GM18909 (cell line): ENCODE measurements around the gene USB1.
A peak's percentile ranks its signal among the peaks of the same experiment; 100 is the strongest.
"Not testable (repeated sequence)": the region's sequence is repeated elsewhere in the genome, so short reads cannot be mapped to it uniquely, and the experiment has no call there.

Experiments
- ATAC-seq: cut with Tn5 transposase; IDR thresholded peaks from one replicate; pipeline ENCODE4 v1.9.1; 2021; ENCODE audit warnings: mild to moderate bottlenecking; ENCODE audit not compliant: unreplicated experiment, poor library complexity

The USB1 gene

DNA sequence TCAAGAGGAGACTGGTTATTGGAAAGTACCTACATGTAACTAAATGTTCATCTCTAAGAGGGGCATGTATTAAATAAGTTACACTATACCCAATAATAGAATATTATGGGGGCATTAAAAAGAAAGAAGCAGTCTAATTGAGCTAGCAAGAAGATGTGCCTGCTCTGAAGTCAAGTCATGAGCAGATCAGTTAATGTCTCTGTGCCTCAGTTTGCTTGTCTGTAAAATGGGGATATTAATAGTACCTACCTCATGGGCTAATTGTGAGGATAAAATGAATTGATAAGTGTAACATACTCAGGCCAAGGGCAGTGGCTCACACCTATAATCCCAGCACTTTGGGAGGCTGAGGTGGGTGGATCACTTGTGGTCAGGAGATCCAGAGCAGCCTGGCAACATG lies 33.3 kb upstream of the USB1 start:
- no peak for ATAC-seq

GRCh38 chr16:57969451-57970123 lies 31.6 kb upstream of the USB1 start:
- ATAC-seq = no peak

DNA sequence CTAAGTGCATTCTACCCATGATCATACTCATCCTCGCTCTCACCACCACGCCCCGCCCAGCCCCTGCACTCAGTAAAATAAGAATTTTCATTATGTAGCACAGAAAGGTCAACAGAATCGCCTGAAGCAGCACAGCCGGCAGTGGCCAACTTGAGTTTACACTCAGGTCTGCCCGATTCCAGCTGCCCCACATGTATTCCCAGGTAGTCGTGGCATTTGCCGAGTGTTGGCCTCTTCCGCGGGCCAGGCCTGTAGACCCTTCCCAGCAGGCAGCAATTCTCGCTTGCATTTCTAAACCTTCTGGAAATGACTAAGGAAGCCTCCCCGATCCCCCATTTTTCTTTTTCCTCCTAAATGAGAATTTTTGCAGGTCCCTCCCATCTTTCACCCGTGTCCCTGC lies 30.9 kb upstream of the USB1 start:
- ATAC-seq = no peak

DNA sequence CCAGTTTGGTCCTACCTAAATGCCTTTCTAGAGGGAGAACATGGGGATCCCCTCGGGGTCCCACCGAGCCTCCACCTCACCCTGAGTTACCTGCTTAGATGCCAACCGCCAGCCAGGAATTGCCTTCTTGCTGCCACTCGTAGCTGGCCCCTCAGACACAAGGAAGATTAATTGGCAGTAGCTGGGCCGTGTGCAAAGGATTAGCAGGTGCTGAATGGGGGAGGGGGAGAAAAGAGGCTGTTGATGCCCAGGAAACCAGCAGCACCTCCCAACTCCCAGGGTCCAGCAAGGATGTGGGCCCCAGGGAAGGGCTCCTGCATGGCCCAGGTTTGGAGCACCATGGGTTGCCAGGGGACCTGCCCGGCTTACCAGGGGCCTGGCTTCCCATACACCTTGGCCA lies 30.2 kb upstream of the USB1 start, which contains the start of gene CNGB1:
TSS of gene CNGB1 (minus strand) at position 159 of the 400 bp plus-strand sequence. CDS start 3,842 bp downstream, outside the sequence.
- no peak for ATAC-seq

DNA sequence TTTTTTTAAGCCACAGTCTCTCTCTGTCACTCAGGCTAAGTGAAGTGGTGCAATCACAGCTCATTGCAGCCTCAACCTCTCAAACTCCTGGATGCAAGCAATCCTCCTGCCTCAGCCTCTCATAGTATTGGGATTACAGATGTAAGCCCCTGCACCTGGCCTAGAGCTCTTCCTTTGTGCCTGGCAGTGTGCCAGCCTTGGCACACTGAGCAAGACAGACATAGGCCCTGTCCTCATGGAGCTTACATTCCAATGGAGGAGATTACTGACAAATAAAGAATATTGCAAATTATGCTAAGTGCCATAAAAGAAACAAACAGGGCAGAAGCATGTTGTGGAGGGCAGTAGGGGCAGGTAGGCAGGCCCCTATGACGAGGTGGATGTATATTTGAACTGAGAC lies 29.4 kb upstream of the USB1 start:
- no peak for ATAC-seq

DNA sequence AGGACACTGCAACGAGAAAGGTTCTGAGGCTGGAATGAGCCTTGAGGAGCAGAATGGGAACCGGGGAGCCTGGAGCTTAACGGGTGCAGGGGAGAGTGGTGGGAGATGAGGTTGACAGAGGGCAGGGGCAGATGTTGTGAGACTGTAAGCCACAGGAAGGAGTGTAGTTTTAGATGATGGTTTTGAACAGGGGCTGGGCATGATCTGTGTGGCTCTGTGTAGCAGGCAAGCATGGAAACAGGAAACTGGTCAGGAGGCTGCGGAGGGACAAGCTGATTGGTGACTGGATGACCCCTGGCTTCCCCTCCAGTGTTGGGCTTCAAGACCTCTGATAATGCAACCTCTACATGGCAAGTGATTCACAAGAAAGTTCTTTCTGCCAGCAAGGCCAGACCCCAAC lies 28.9 kb upstream of the USB1 start:
- ATAC-seq = no peak

GRCh38 chr16:57976331-57976796 lies 24.8 kb upstream of the USB1 start:
- ATAC-seq = no peak

- ATAC-seq = no peak
Observed at GRCh38 chr16:57977418-57978069, 23.7 kb upstream of the USB1 start.

GRCh38 chr16:57978070-57978465 lies 23.1 kb upstream of the USB1 start:
- not testable (repeated sequence) for ATAC-seq

DNA sequence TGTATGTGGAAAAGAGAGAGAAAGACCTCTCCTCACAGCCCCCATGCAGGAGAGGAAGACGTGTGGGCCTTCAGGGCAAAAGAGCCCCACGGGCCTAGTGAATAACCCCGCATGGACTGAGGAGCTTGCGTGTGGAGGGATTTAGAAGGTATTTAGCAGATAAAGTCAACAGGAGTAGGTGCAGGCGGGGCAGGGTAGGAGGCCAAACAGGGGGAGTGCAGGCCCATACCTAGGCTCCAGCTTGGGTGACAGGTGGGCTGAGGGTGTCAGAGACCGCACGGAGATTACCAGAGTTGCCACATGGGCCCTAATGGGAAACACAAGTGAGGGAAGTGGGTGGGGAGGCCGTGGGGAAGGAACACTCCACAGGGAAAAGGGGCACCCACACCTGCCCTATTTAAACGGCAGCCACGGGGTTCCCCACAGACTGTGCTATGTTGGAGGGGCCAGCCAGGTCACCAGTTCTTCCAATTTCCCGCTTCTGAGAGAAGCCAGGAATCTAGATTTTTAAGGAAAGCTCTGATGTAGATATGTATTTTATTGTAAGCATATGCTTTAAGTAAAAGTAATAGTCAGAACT lies 22.1 kb upstream of the USB1 start:
- no peak for ATAC-seq

- no peak for ATAC-seq
Observed at GRCh38 chr16:57981636-57982035, 19.6 kb upstream of the USB1 start.

DNA sequence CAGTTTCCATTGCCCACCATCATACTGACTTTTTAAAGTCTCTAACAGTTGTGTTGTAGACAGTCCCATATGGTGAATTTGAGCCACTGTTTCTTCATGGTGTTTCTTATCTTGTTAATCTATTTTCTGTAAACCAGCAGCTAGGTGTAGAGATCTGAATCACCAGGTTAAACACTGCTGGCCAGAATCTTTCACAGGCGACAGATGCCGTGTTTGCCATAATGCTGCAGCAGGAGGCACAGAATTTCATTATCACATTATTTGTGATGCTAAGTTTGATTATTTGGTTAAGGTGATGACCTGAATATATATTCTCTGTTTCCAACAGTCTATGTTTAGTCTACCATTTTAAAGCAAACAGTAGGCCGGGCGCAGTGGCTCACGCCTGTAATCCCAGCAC lies 18.8 kb upstream of the USB1 start:
- ATAC-seq = no peak

DNA sequence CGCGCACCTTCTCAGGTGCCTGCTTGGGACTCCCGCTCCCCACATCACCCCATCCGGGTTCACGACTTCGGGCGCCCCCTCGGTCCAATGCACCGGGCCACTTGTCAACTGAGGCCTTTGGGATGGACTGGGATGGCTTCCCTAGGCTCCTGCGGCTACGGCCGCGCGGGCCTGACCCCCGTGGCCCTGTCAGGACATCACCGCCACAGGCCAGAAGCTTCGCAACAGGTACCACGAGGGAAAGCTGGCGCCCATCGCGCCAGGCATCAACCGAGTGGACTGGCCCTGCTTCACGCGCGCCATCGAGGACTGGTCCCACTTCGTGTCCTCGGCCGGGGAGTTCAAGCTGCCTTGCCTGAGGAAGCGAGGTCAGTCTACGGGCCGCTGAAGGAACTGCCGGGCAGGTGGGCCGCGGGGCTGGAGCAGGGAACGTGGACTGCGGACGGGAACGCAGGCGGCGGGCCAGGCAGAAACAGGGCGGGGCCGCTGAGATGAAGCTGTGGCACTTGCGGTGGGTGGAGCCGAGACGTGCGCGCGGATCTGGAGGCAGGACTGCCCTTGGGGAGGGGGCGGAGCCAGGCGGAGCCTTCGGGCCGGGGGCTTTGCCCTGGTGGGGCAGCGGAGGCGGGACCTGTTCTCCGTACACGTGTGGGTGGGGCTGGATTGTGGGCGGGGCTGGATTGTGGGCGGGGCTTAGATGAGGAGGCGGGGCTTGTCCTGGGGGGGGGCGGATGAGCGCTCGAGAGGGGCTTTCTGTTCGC lies 16.6 kb upstream of the USB1 start:
- ATAC-seq = peak; percentile 83

- ATAC-seq = peak; percentile 19
Observed at GRCh38 chr16:57985204-57986181, 15.7 kb upstream of the USB1 start.

- no peak for ATAC-seq
Observed at GRCh38 chr16:57986196-57986595, 15.0 kb upstream of the USB1 start.

GRCh38 chr16:57987441-57988177 lies 13.6 kb upstream of the USB1 start:
- ATAC-seq = no peak

DNA sequence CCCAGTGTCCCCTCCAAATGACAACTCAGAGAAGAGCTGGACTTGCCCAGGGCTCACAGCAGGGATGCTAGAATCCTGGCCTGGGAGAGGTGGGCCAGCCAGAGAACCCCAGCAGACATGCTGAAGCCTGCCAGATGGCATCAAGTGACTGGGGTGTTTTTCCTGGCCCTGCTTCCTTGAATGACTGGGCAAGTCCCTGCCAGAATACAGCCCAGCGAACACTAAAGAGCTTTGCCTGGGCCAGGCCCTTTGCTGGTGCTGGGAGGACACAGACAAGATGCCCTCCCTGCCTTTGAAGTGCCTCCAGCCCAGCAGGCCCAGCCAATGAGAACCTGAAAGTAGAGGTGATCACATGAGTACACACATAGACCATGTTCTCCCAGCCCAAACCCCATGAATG lies 12.3 kb upstream of the USB1 start:
- ATAC-seq = no peak

DNA sequence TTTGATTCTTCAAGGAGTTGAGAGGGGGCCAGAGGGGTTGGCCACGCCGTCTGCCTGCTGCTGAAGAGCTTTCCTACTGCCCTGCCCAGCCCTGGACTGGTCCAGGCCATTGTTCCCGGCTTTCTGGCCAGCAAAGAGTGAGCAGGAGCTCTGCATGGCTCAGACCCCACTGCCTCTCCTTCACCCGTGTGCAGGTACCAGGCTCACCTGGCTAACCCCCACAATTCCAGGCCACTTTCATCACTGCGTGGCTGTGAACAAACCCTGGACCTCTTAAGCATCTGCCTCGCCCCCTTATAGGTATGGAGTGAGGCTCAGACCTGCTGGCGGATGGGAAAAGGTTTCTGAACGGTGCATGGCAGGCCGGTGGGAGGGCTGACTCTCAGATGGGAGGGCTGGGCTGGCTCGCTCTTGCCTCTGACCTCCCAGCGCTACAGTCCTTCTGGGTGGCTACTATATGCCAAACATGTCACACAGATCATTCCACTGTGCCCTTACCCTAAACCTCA lies 9.6 kb upstream of the USB1 start:
- no peak for ATAC-seq

GRCh38 chr16:57992084-57992483 lies 9.1 kb upstream of the USB1 start:
- ATAC-seq = no peak
